GM21529 (cell line): ENCODE data around the gene TRMT44.
"Not testable (repeated sequence)": the region's sequence is repeated elsewhere in the genome, so short reads cannot be mapped to it uniquely, and the experiment has no call there.

Experiments used
- ATAC-seq: cut with Tn5 transposase; IDR thresholded peaks from one replicate; pipeline ENCODE4 v1.9.1; 2021; ENCODE audit not compliant: unreplicated experiment

Gene TRMT44

GRCh38 chr4:8508740-8509139 is 68.2 kb downstream of the TRMT44 start:
- ATAC-seq, result no peak

GRCh38 chr4:8509311-8509950 is 68.9 kb downstream of the TRMT44 start:
- no peak for ATAC-seq

- no peak for ATAC-seq
Measured at GRCh38 chr4:8510191-8510590, 69.6 kb downstream of the TRMT44 start.

- ATAC-seq, result no peak
Measured at GRCh38 chr4:8510611-8511285, 70.2 kb downstream of the TRMT44 start.

- ATAC-seq, result no peak
Measured at GRCh38 chr4:8512510-8512909, 71.9 kb downstream of the TRMT44 start.

GRCh38 chr4:8513080-8513479 is 72.5 kb downstream of the TRMT44 start:
- not testable (repeated sequence) for ATAC-seq

GRCh38 chr4:8513931-8514330 is 73.4 kb downstream of the TRMT44 start:
- ATAC-seq, result no peak

- no peak for ATAC-seq
Measured at GRCh38 chr4:8514391-8514790, 73.8 kb downstream of the TRMT44 start.

- no peak for ATAC-seq
Measured at GRCh38 chr4:8515316-8516060, 74.9 kb downstream of the TRMT44 start.

GRCh38 chr4:8516061-8516573 is 75.5 kb downstream of the TRMT44 start:
- no peak for ATAC-seq

- ATAC-seq, result no peak
Measured at GRCh38 chr4:8516996-8517550, 76.5 kb downstream of the TRMT44 start.

- ATAC-seq, result no peak
Measured at GRCh38 chr4:8517946-8518345, 77.4 kb downstream of the TRMT44 start.

GRCh38 chr4:8522160-8523120 is 81.9 kb downstream of the TRMT44 start:
- no peak for ATAC-seq

GRCh38 chr4:8523175-8523574 is 82.6 kb downstream of the TRMT44 start:
- no peak for ATAC-seq

- ATAC-seq, result no peak
Measured at GRCh38 chr4:8523766-8524165, 83.2 kb downstream of the TRMT44 start.

- ATAC-seq, result no peak
Measured at GRCh38 chr4:8524595-8525382, 84.2 kb downstream of the TRMT44 start.

- no peak for ATAC-seq
Measured at GRCh38 chr4:8525383-8526120, 85.0 kb downstream of the TRMT44 start.
